GM18870 (cell line): ENCODE data around the gene TNFRSF11A.
A peak's percentile ranks its signal among the peaks of the same experiment; 100 is the strongest.

ENCODE experiments used
- ATAC-seq: cut with Tn5 transposase; IDR thresholded peaks from one replicate; pipeline ENCODE4 v1.9.1; 2021; ENCODE audit warnings: moderate library complexity; ENCODE audit not compliant: unreplicated experiment

TNFRSF11A gene

DNA sequence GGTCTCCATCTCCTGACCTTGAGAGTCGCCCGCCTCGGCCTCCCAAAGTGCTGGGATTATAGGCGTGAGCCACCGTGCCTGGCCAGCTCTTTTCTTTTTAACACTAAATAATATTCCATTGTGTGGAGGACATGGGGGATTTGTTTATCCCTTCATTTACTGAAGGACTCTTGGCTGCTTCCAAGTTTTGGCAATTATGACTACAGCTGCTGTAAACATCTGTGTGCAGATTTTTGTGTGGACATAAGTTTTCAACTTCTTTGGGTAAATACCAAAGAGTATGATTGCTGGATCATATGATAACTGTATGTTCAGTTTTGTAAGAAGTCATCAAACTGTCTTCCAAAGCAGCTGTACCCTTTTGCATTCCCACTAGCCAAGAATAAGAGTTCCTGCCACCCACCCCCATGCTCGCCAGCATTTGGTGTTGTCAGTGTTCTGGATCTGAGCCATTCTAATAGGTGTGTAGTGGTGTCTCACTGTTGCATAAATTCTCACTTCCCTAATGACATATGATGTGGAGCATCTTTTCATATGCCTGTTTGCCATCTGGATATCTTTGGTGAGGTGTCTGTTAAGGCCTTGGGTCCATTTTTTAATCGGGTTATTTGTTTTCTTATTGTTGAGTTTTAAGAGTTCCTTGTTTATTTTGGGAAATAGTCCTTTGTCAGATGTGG lies 52.2 kb downstream of the TNFRSF11A start:
- ATAC-seq = no peak

DNA sequence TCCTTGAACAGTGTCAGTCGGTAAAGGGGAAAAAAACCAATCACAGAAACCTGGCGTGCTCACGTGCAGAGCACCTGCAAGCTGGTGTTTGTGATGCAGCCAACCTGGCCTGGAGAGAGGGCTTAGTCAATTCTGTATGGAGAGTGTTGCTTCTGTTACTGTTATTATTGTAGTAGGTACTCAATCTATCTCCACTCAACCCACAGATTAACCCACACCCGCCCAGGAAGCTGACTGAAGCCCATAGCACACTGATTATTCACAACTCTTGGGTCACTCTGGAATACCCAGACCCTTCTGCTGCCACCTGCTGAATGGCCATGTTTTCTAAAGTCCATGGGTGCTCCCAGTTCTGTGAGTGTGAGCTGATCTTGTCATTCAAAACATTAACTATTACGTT lies 53.9 kb downstream of the TNFRSF11A start:
- no peak for ATAC-seq

- no peak for ATAC-seq
Measured at GRCh38 chr18:62381373-62381772, 56.3 kb downstream of the TNFRSF11A start.

GRCh38 chr18:62384068-62384467 lies 59.0 kb downstream of the TNFRSF11A start:
- no peak for ATAC-seq

- no peak for ATAC-seq
Measured at GRCh38 chr18:62384610-62385097, 59.5 kb downstream of the TNFRSF11A start.

DNA sequence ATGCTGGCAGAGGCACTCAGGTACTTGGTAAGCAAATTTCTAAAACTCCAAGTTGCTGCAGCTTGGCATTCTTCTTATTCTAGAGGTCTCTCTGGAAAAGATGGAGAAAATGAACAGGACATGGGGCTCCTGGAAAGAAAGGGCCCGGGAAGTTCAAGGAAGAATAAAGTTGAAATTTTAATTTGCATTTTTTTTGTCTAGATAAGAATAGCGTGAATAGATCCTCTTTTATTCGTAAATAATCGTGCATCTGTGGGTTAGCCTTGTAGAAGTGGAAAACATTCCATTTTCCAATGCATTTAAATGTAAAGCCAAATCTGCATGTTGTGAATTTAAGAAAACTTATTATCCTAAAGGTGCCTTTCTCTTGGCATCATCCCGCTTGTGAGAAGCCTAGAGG lies 61.0 kb downstream of the TNFRSF11A start:
- no peak for ATAC-seq

DNA sequence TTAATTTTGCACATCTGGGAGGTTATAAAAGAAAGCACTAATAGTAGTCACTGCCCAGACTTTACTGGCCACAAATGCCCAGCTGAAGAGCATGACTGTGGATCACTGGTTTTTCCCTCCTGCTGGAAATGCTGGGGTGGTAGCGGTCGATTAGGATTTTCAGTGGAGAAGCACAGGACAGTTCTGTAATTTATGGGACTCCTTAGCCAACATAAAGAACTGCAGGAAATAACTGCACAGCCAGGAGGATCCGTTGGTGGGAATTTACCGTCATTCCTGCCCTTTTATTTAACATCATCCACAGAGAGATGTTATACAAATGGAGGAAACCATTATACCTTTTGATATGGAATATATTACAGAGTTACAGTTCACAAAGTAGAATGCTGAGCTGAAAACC lies 61.5 kb downstream of the TNFRSF11A start:
- no peak for ATAC-seq

DNA sequence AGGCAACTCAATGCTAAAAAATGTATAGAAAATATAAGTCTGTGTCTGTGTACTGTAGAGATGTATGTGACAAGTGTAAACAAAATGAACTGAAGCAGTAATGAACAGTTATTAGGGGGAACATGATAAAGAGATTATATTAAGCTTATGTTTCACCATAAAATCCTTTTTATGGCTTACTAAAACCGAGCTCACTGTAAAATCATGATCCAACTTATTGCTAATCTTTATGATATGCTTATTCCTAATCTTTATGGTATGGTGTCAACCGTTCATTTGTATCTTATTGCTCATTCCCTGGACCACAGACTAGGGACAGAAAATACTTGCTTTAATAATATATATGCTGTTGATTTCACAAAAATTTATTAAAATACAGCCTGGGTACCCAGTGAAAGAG lies 62.1 kb downstream of the TNFRSF11A start:
- no peak for ATAC-seq

GRCh38 chr18:62388855-62389760 lies 64.0 kb downstream of the TNFRSF11A start:
- ATAC-seq = no peak

- no peak for ATAC-seq
Measured at GRCh38 chr18:62389761-62390481, 64.8 kb downstream of the TNFRSF11A start.

GRCh38 chr18:62394006-62394763 lies 69.1 kb downstream of the TNFRSF11A start:
- no peak for ATAC-seq

DNA sequence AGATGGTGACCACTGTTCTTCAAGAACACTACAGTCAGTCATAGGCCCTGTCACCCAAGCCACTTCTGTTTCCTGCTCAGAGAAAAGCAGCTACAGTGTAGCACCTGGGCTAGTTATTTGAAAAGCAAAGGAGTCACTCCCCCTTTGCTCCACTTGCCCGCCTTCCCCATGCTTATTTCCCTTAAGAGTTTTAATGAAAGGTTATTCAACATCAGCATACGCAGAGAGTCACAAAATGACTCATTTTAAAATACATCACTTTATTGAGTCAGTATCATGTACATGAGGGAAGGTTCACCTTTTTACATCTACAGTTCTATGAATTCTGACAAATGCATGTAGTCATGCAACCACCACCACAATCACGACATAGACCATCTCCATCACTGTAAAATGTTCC lies 71.3 kb downstream of the TNFRSF11A start:
- no peak for ATAC-seq

- ATAC-seq = no peak
Measured at GRCh38 chr18:62396967-62397366, 71.9 kb downstream of the TNFRSF11A start.

GRCh38 chr18:62398291-62398690 lies 73.2 kb downstream of the TNFRSF11A start:
- ATAC-seq = no peak

DNA sequence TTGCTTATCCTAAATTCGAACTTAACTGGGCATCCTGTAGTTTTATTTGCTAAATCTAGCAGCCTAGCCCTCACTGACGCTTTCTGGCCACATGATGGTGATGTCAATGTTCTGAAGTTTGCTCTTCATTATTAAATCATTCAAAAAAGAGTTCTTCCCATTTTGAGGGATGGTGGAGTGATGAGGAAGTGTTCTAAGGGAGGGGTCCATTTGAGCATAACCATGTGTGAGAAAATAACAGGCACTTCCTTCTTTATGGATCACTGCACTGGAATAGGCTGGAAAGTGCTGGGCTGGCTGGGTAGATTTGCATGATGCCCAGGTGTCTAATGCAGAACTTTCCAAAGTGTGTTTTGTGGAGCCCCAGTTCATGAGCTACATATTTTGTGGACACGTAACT lies 74.2 kb downstream of the TNFRSF11A start:
- ATAC-seq = no peak

- ATAC-seq = peak; percentile 39
Measured at GRCh38 chr18:62399781-62400308, 74.7 kb downstream of the TNFRSF11A start.

- ATAC-seq = no peak
Measured at GRCh38 chr18:62400916-62401315, 75.8 kb downstream of the TNFRSF11A start.

GRCh38 chr18:62402342-62402948 lies 77.3 kb downstream of the TNFRSF11A start:
- no peak for ATAC-seq

DNA sequence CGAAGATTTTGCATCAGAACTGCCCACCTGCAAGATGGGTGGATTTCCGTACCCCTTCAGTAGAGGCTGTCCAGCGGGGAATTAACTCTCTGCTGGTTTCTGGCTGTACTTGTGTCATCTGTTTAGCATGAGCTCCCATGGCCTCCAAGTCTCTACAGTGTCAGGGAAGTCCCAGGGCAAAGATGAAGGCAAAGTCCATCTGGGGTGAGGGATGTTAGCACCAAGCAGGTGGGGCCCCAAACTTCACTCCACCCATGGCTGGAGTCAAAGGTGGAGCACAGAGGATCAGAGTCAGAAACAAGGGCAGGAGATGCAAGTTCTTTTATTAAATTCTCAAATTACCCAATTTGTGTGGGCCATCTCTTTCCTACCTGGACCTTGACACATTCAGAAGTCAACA lies 78.0 kb downstream of the TNFRSF11A start:
- no peak for ATAC-seq

DNA sequence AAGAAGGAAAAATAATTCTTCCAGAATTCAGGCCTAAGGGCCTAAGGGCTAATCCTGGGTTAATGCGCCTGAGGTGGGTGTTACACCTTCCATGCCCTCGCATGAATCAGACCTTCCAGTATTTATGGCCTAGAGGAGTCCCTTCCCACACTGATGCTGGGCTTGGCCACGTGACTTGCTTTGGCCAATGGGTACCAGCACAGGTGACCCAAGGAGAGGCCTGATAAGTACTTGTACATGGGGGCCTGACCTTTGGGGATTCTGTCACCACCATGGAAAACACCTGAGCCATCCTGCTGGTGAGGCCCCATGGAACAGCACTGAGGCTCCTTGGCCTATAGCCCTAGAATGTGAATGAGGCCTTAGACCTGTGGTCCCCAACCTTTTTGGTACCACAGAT lies 79.8 kb downstream of the TNFRSF11A start:
- ATAC-seq = no peak
